ENCODE results near the gene LAG3.

The LAG3 gene

DNA sequence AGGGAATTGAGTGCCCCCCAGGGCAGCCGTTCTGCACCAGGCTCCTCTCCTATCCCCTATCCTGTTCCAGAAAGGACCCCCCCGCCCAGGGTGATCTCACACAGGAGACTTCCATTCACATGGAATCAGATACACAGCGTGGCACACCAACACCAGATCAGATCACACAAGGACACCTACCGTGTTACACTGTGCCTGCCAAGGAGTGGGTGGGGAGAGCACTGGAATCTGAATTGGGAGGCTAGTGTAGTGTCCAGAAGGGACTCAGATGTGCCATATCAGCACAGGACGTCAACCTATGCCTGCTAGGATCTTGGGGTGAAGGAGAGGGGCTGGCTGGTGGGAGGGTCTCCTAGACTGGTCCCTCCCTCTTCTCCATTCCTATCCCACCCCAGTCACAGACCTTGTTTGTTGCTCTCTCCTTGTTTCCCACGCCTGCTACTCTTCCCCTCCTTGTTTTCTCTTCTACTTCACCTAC is 3.8 kb upstream of the LAG3 start:
- Histone ChIP-seq H3K9me3 (ENCODE audit: control insufficient read depth, insufficient read depth, low read length) (no peaks in the 10 kb centered on the region), H3K4me2 (ENCODE audit: low read length) (no peak overlapping the region), H3K27ac (ENCODE audit: low read depth, low read length) (no peak overlapping the region), H3F3A (ENCODE audit: control insufficient read depth, insufficient read depth) (peaks cover 12% of the 10 kb centered on the region), H3K36me3 (ENCODE audit: control insufficient read depth, low read length) (no peaks in the 10 kb centered on the region), H3K79me2 (ENCODE audit: control insufficient read depth, low read length) (peaks cover 9% of the 10 kb centered on the region), H4K20me1 (ENCODE audit: control insufficient read depth, insufficient read depth, low read depth, low read length) (peaks cover 3% of the 10 kb centered on the region; the same call in 1 of the 2 replicates), H3K27me3 (ENCODE audit: control insufficient read depth, low read length) (peaks cover 8% of the 10 kb centered on the region), H3K4me1 (ENCODE audit: control insufficient read depth, low read length) (peaks cover 35% of the 10 kb centered on the region), H3K9me2 (replicated peaks; ENCODE audit: control insufficient read depth, low read length) (no peaks in the 10 kb centered on the region), H3K4me3 (ENCODE audit: low read length) (no peak overlapping the region)
- TF ChIP-seq EZH2phosphoT487 (IDR thresholded peaks at IDR 0.05; ENCODE audit: borderline replicate concordance, low read length) (no peak), CTCF (IDR thresholded peaks at IDR 0.05; ENCODE audit: low read depth, low read length, poor library complexity, severe bottlenecking) (no peak)

DNA sequence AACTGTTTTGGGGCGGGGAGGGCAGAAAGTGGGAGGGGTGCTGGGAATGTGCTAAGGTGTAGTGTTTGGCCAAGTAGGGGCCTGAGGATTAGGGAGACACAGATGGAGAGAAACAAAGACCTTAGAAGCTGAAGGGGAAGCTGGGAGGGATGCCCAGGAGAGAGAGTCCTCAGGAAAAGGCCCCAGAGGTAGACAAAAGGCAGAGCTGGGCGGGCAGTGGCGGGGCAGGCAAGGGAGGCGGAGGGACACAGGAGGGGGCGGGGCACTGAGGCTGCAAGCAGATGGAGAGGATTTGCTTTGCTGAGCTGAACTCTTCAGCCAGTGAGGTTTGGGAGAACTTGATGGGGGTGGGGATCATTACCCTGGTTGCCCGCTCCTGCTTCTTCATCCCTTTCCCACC is 3.3 kb upstream of the LAG3 start:
- H3K9me2 ChIP-seq (replicated peaks; ENCODE audit: control insufficient read depth, low read length): no peaks in the 10 kb centered on the region
- no peak overlapping the region for H3K4me3 ChIP-seq (ENCODE audit: low read length)
- H3K4me1 ChIP-seq (ENCODE audit: control insufficient read depth, low read length): peaks cover 30% of the 10 kb centered on the region
- H3K36me3 ChIP-seq (ENCODE audit: control insufficient read depth, low read length): no peaks in the 10 kb centered on the region
- H3F3A ChIP-seq (ENCODE audit: control insufficient read depth, insufficient read depth): peaks cover 11% of the 10 kb centered on the region
- TF ChIP-seq EZH2phosphoT487 (IDR thresholded peaks at IDR 0.05; ENCODE audit: borderline replicate concordance, low read length) (no peak), CTCF (IDR thresholded peaks at IDR 0.05; ENCODE audit: low read depth, low read length, poor library complexity, severe bottlenecking) (no peak)
- peaks cover 3% of the 10 kb centered on the region; the same call in 1 of the 2 replicates for H4K20me1 ChIP-seq (ENCODE audit: control insufficient read depth, insufficient read depth, low read depth, low read length)
- no peak overlapping the region for H3K27ac ChIP-seq (ENCODE audit: low read depth, low read length)
- peaks cover 9% of the 10 kb centered on the region for H3K79me2 ChIP-seq (ENCODE audit: control insufficient read depth, low read length)
- peaks cover 13% of the 10 kb centered on the region for H3K27me3 ChIP-seq (ENCODE audit: control insufficient read depth, low read length)
- H3K4me2 ChIP-seq (ENCODE audit: low read length): no peak overlapping the region
- no peaks in the 10 kb centered on the region for H3K9me3 ChIP-seq (ENCODE audit: control insufficient read depth, insufficient read depth, low read length)

DNA sequence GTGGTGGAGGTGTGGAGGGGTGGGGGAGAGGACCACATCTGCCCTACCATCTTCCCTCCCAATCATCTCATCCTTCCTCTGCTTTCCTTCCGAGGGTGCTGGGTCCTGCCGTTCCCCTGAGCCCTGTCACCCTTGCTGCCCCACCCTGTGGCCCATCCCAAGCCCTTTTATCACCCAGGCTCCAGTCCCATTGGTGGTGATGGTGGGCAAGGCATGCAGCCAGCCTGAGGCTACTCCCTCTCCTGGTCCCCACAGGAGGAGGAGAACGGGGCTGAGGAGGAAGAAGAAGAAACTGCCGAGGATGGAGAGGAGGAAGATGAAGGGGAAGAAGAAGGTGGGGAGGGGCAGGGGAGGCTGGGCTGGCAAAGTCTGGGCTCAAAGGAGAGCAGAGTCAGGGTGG is 2.7 kb upstream of the LAG3 start:
- no peaks in the 10 kb centered on the region for H3K9me3 ChIP-seq (ENCODE audit: control insufficient read depth, insufficient read depth, low read length)
- H3K9me2 ChIP-seq (replicated peaks; ENCODE audit: control insufficient read depth, low read length): no peaks in the 10 kb centered on the region
- peaks cover 9% of the 10 kb centered on the region for H3K79me2 ChIP-seq (ENCODE audit: control insufficient read depth, low read length)
- TF ChIP-seq EZH2phosphoT487 (IDR thresholded peaks at IDR 0.05; ENCODE audit: borderline replicate concordance, low read length) (no peak), CTCF (IDR thresholded peaks at IDR 0.05; ENCODE audit: low read depth, low read length, poor library complexity, severe bottlenecking) (no peak)
- peaks cover 11% of the 10 kb centered on the region for H3F3A ChIP-seq (ENCODE audit: control insufficient read depth, insufficient read depth)
- no peak overlapping the region for H3K27ac ChIP-seq (ENCODE audit: low read depth, low read length)
- no peaks in the 10 kb centered on the region for H3K36me3 ChIP-seq (ENCODE audit: control insufficient read depth, low read length)
- peaks cover 3% of the 10 kb centered on the region; the same call in 1 of the 2 replicates for H4K20me1 ChIP-seq (ENCODE audit: control insufficient read depth, insufficient read depth, low read depth, low read length)
- H3K4me3 ChIP-seq (ENCODE audit: low read length): no peak overlapping the region
- H3K4me1 ChIP-seq (ENCODE audit: control insufficient read depth, low read length): peaks cover 24% of the 10 kb centered on the region
- H3K27me3 ChIP-seq (ENCODE audit: control insufficient read depth, low read length): peaks cover 20% of the 10 kb centered on the region
- no peak overlapping the region for H3K4me2 ChIP-seq (ENCODE audit: low read length)

Measured in DOHH2 (cell line).